Activated naive CD4-positive, alpha-beta T cell treated with anti-CD3 and anti-CD28 coated beads for 36 hours (primary cell): ENCODE results near the gene WASF2. TPM values are rescaled to one million over a fixed set of nuclear protein-coding genes. Genes with fewer than 3 reads are reported as not detected.
A peak's percentile ranks its signal among the peaks of the same experiment; 100 is the strongest.

Source experiments
- CTCF ChIA-PET: fragments of 350-600 bp; sonication (Branson Sonifier 250); formaldehyde crosslinking; loops from one replicate; lab custom pipeline; 2021; ENCODE audit warnings: antibody characterized with exemption; lab: Charles Lee
- DNase-seq: peaks from one replicate; pipeline ENCODE4 v3.0.0-alpha.2; 2020
- H3K27ac Mint-ChIP-seq: one replicate; pipeline ENCODE4 v1.8.0; 2021; ENCODE audit warnings: mild to moderate bottlenecking, mixed read lengths
- H3K27me3 Mint-ChIP-seq: one replicate; pipeline ENCODE4 v1.8.0; 2021; ENCODE audit warnings: low read depth, mixed read lengths
- H3K36me3 Mint-ChIP-seq: one replicate; pipeline ENCODE4 v1.8.0; 2021; ENCODE audit warnings: low read depth, mixed read lengths
- H3K4me1 Mint-ChIP-seq: one replicate; pipeline ENCODE4 v1.8.0; 2021; ENCODE audit warnings: low read depth, mixed read lengths
- H3K4me3 Mint-ChIP-seq: one replicate; pipeline ENCODE4 v1.8.0; 2021; ENCODE audit warnings: mild to moderate bottlenecking, moderate library complexity, mixed read lengths
- H3K9me3 Mint-ChIP-seq: one replicate; pipeline ENCODE4 v1.8.0; 2021; ENCODE audit warnings: mixed read lengths
- intact Hi-C: fragments of 100-400 bp; cut with micrococcal nuclease; formaldehyde crosslinking; loops from one replicate; pipeline ENCODE4 v1.15.1; 2023
- total RNA-seq, 2 experiments: library from RNA; stranded (reverse); gene quantifications; one replicate each; pipeline ENCODE4 v1.2.3, GENCODE V29; 2021

WASF2 gene
- total RNA-seq, 2 experiments from 2014 or later: 105 to 106 TPM

DNA sequence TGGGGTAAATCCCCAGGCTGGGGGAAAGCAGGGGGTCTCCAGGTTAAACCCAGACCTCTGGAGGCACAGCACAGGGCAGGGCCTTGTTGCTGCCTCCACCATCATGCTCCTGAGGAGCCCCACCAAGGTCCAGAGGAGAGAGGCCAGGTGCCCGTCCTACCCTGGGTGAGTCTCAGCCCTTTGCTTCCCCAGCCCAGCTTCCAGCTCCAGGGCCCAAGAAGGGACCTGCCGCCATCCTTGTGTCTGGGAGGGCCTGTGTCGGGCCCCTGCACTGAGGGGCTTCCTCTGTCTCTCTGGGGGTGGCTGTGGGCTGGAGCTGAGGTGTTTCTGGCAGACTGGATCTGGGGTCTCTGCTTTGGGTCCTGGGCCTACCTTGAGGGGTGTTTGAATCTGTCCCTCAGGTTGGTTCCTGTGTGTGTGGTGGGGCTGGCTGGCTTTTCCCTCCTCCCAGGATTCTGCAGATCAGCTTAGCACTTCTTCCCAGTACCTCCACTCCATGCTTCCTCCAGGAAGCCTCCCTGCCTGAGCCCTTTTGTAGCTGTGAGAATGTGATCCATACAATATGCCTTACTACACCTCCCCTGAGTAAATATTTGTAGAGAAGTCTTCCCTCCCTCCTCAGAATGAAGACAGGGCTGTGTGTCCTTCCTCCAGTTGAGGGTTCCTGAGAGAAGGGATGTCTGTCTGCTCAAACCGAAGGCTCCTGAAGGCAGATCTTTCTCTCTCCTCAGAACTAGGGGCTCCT lies 91.4 kb downstream of the WASF2 start:
- H3K9me3 Mint-ChIP-seq: no peaks in the 10 kb centered on the region
- H3K4me3 Mint-ChIP-seq: no peak overlapping the region
- no peaks in the 10 kb centered on the region for H3K27me3 Mint-ChIP-seq
- H3K36me3 Mint-ChIP-seq: no peaks in the 10 kb centered on the region
- peaks cover 16% of the 10 kb centered on the region for H3K4me1 Mint-ChIP-seq
- no peak for DNase-seq
- CTCF ChIA-PET: interaction anchor here (1.2 to 7.7 kb wide), 13 partner anchors 11 to 264 kb away, joined by 3 to 176 read pairs (median 6); no protein-coding TSS in a partner anchor
- intact Hi-C loops: no loop called here
- H3K27ac Mint-ChIP-seq: no peak overlapping the region

DNA sequence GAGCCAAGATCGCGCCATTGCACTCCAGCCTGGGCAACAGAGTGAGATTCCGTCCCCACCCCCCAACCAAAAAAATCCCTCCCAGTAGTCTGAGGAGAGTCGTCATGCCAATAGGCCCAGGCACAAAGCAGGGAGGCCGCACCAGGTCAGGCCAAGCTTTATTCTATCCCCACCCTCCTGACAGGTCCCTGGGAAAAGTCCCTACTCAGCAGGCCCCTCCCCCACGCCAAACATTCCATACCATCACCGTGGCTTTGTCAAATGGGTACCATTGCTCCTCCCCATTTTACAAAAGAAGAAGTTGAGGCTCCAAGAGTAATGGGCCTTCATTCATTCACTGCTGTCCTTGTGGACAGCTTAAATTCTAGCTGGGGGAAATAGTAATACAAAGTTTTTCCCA lies 92.2 kb downstream of the WASF2 start:
- CTCF ChIA-PET: interaction anchor here (0.8 to 7.7 kb wide), 12 partner anchors 38 to 265 kb away, joined by 3 to 176 read pairs (median 6); partner anchors contain the start of gene SYTL1
- Mint-ChIP-seq H3K36me3 (no peaks in the 10 kb centered on the region), H3K4me3 (no peak overlapping the region), H3K4me1 (peaks cover 10% of the 10 kb centered on the region), H3K27me3 (no peaks in the 10 kb centered on the region), H3K27ac (no peak overlapping the region), H3K9me3 (no peaks in the 10 kb centered on the region)
- DNase-seq: no peak
- intact Hi-C loops: no loop called here

DNA sequence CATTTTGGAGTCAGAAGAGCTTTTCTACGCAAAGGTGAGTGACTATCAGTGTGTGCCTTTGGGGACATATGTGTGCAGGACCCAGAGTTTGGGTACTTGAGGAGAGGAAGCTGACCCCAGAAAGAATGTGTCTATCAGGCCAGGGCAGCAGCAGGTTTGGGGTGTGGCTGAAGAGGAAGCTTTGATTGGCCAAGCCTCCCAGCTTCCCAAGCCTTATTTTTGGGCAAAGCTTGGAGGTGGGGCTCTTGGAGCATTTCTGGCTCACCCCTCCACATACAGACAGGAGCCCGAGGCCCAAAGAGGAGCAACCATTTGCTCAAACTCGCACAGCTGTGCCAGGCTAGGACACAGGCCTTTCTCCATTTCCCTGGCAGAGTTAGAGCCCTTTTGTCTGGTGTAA lies 92.9 kb downstream of the WASF2 start:
- H3K9me3 Mint-ChIP-seq: no peaks in the 10 kb centered on the region
- H3K36me3 Mint-ChIP-seq: no peaks in the 10 kb centered on the region
- CTCF ChIA-PET: interaction anchor here (0.6 to 7.7 kb wide), 13 partner anchors 31 to 266 kb away, joined by 3 to 176 read pairs (median 6); partner anchors contain the start of genes MAP3K6 and SYTL1
- no peak overlapping the region for H3K4me3 Mint-ChIP-seq
- intact Hi-C loops: no loop called here
- DNase-seq: no peak
- H3K27me3 Mint-ChIP-seq: no peaks in the 10 kb centered on the region
- peaks cover 9% of the 10 kb centered on the region for H3K4me1 Mint-ChIP-seq
- no peak overlapping the region for H3K27ac Mint-ChIP-seq

GRCh38 chr1:27395441-27396195 lies 94.3 kb downstream of the WASF2 start:
- peaks cover 16% of the 10 kb centered on the region for H3K4me1 Mint-ChIP-seq
- no peak overlapping the region for H3K27ac Mint-ChIP-seq
- CTCF ChIA-PET: interaction anchor here (0.6 to 7.7 kb wide), 21 partner anchors 13 to 267 kb away, joined by 3 to 176 read pairs (median 6); no protein-coding TSS in a partner anchor
- H3K27me3 Mint-ChIP-seq: no peaks in the 10 kb centered on the region
- intact Hi-C loops: loop anchor here (1.0 to 2.0 kb wide), 3 partner anchors 38 to 351 kb away; no protein-coding TSS in a partner anchor
- DNase-seq: peak; percentile 89
- H3K36me3 Mint-ChIP-seq: no peaks in the 10 kb centered on the region
- no peaks in the 10 kb centered on the region for H3K9me3 Mint-ChIP-seq
- H3K4me3 Mint-ChIP-seq: no peak overlapping the region

DNA sequence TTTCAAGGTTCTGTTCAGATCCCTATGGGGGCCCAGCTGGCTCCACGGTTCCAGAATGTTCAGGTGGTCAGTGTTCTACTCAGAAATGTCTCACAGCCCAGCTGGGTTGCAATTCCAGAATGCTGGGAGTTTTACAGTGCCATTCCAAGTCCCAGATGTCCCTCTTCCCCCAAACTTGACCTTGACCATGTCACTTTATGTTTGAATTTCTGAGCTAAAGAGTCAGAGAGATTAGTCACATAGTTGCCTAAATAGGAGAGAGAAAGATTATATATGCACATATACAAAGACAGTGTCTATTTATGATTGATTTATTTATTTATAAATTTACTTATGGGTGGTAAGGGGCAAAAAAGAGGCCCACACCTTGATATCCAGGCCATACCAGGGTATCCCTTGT lies 95.0 kb downstream of the WASF2 start:
- no peaks in the 10 kb centered on the region for H3K36me3 Mint-ChIP-seq
- CTCF ChIA-PET: interaction anchor here (0.6 to 7.7 kb wide), 21 partner anchors 12 to 507 kb away, joined by 3 to 176 read pairs (median 5); no protein-coding TSS in a partner anchor
- H3K4me3 Mint-ChIP-seq: no peak overlapping the region
- H3K27me3 Mint-ChIP-seq: no peaks in the 10 kb centered on the region
- H3K9me3 Mint-ChIP-seq: no peaks in the 10 kb centered on the region
- H3K4me1 Mint-ChIP-seq: peaks cover 16% of the 10 kb centered on the region
- H3K27ac Mint-ChIP-seq: no peak overlapping the region
- intact Hi-C loops: loop anchor here (1.0 to 2.0 kb wide), 3 partner anchors 38 to 350 kb away; no protein-coding TSS in a partner anchor
- no peak for DNase-seq

DNA sequence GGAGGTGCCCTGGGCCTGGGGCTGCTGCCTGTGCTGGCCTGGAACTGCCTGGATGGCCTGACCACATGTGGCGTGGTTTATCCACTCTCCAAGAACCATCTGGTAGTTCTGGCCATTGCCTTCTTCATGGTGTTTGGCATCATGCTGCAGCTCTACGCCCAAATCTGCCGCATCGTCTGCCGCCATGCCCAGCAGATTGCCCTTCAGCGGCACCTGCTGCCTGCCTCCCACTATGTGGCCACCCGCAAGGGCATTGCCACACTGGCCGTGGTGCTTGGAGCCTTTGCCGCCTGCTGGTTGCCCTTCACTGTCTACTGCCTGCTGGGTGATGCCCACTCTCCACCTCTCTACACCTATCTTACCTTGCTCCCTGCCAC lies 95.7 kb downstream of the WASF2 start:
- H3K27ac Mint-ChIP-seq: no peak overlapping the region
- no peaks in the 10 kb centered on the region for H3K27me3 Mint-ChIP-seq
- intact Hi-C loops: loop anchor here (2.0 kb wide), 1 partner anchor 349 kb away; no protein-coding TSS in a partner anchor
- no peaks in the 10 kb centered on the region for H3K36me3 Mint-ChIP-seq
- no peaks in the 10 kb centered on the region for H3K9me3 Mint-ChIP-seq
- H3K4me3 Mint-ChIP-seq: peak overlapping the region; percentile 19
- CTCF ChIA-PET: interaction anchor here (0.6 to 7.7 kb wide), 13 partner anchors 17 to 507 kb away, joined by 3 to 176 read pairs (median 7); no protein-coding TSS in a partner anchor
- DNase-seq: no peak
- peaks cover 16% of the 10 kb centered on the region for H3K4me1 Mint-ChIP-seq

DNA sequence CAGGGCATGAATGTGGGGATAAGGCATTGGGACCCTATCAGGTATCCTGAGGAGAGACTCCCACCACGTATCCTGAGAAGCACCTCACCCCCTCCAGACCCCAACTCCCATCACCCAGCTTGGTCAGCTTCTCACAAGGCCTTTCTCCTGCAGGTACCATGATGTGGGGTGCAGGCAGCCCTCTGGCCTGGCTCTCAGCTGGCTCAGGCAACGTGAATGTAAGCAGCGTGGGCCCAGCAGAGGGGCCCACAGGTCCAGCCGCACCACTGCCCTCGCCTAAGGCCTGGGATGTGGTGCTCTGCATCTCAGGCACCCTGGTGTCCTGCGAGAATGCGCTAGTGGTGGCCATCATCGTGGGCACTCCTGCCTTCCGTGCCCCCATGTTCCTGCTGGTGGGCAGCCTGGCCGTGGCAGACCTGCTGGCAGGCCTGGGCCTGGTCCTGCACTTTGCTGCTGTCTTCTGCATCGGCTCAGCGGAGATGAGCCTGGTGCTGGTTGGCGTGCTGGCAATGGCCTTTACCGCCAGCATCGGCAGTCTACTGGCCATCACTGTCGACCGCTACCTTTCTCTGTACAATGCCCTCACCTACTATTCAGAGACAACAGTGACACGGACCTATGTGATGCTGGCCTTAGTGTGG lies 96.2 kb downstream of the WASF2 start:
- Mint-ChIP-seq H3K4me1 (peaks cover 16% of the 10 kb centered on the region), H3K4me3 (peak overlapping the region; percentile 78), H3K27me3 (no peaks in the 10 kb centered on the region), H3K36me3 (no peaks in the 10 kb centered on the region), H3K27ac (no peak overlapping the region), H3K9me3 (no peaks in the 10 kb centered on the region)
- CTCF ChIA-PET: interaction anchor here (0.6 to 7.7 kb wide), 7 partner anchors 8 to 208 kb away, joined by 3 to 176 read pairs (median 4); no protein-coding TSS in a partner anchor
- intact Hi-C loops: loop anchor here (2.0 kb wide), 1 partner anchor 349 kb away; no protein-coding TSS in a partner anchor
- no peak for DNase-seq

DNA sequence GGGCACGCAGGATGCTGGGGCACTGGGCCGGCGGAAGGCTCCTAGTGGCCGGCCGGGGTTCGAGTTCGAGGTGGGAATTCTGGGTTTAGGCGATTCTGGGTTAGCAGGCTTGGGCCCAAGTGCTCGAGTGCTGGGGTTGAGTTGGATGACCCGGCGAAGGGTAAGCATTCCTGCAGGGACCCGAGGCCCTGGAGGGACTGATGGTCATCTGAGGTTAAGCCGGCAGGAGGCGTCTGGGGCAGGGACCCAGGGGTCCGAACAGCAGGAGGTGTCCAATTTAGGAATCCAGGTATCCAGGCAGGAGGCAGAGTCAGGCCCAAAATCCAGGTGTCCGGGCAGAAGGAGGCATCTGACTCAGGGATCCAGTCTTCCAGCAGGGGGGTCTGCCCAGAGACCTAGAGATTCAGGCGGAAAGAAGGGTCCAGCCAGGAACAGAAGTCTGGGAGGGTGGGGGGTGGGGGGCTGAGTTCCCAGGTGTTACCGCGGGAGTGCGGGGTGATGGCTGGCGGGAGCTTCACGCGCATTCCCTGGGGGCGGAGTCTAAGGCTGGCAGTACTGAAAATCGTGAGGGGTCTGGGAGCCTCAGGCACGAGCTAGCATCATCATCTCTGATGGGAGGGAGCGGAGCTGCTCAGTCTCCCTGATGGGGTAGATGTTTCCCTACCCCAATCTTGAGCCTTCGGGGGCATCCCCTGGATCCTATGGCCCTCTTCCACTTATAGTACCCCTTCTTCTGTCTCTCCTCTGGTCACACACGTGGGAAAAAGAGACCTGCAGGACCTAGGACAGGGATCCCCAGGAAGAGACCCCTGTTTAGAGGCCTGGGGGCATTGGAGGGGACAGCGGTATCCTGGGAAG lies 97.0 kb downstream of the WASF2 start:
- H3K4me1 Mint-ChIP-seq: peaks cover 19% of the 10 kb centered on the region
- H3K9me3 Mint-ChIP-seq: no peaks in the 10 kb centered on the region
- intact Hi-C loops: loop anchor here (1.0 kb wide), 3 partner anchors 71 to 267 kb away; partner anchors contain the start of genes AHDC1 and TMEM222
- no peak overlapping the region for H3K27ac Mint-ChIP-seq
- no peaks in the 10 kb centered on the region for H3K36me3 Mint-ChIP-seq
- CTCF ChIA-PET: interaction anchor here (0.7 to 7.7 kb wide), 5 partner anchors 9 to 209 kb away, joined by 3 to 176 read pairs (median 3); no protein-coding TSS in a partner anchor
- peak overlapping the region; percentile 78 for H3K4me3 Mint-ChIP-seq
- no peaks in the 10 kb centered on the region for H3K27me3 Mint-ChIP-seq
- no peak for DNase-seq

DNA sequence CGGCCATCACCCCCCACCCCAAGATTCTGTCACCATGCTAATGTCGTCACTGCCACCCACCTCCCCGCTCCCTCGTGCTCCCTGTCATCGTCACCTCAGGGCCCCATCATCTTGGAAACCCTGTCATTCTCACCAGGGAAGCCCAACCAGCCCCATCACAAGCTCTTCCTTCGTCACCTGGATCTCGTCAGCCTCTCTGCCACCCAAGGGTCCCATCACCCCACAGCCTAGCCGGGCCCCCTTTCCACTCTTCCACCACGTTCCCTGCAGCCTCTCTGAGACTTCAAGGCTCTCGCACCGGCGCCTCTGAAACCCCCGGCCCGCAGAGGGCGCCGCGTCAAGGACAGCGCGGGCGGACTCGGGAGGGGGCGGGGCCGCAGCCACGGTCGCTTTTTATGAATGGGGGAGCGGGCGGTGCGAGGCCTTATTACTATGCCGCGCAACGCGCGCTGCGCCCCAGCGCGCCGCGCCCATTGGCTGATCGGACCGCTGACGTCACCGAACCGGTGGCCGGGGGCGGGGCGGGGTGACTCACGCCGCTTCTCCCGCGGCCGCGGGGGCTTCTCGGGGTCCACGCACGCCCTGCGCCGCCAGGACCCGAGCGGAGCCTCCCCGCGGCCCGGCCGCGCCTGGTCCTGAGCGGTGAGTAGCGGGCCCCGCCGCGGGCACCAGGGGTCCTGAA lies 97.7 kb downstream of the WASF2 start, which contains the start of gene GPR3:
Gene GPR3 (plus strand): TSS at position 527 of the 682 bp plus-strand sequence. CDS start 1,177 bp downstream, outside the sequence.
- Mint-ChIP-seq H3K27ac (peak within 1 kb of the TSS; percentile 75), H3K36me3 (no peaks in the 10 kb centered on the region), H3K4me3 (peak within 1 kb of the TSS; percentile 95), H3K27me3 (no peaks in the 10 kb centered on the region), H3K9me3 (no peaks in the 10 kb centered on the region), H3K4me1 (peaks cover 19% of the 10 kb centered on the region)
- intact Hi-C loops: loop anchor here (1.0 kb wide), 3 partner anchors 70 to 268 kb away; partner anchors contain the start of genes AHDC1 and TMEM222
- peak; percentile 95 for DNase-seq
- CTCF ChIA-PET: interaction anchor here (0.9 to 3.2 kb wide), 10 partner anchors 14 to 346 kb away, joined by 3 to 63 read pairs (median 7); no protein-coding TSS in a partner anchor

- Mint-ChIP-seq H3K36me3 (no peaks in the 10 kb centered on the region), H3K27me3 (no peaks in the 10 kb centered on the region), H3K4me3 (peak overlapping the region; percentile 95), H3K27ac (peak overlapping the region; percentile 75), H3K4me1 (peaks cover 19% of the 10 kb centered on the region), H3K9me3 (no peaks in the 10 kb centered on the region)
- intact Hi-C loops: loop anchor here (1.0 kb wide), 3 partner anchors 69 to 269 kb away; partner anchors contain the start of genes AHDC1 and TMEM222
- DNase-seq: peak; percentile 59
- CTCF ChIA-PET: interaction anchor here (0.9 to 3.2 kb wide), 11 partner anchors 14 to 346 kb away, joined by 3 to 63 read pairs (median 7); no protein-coding TSS in a partner anchor
Observed at GRCh38 chr1:27391511-27392095, 98.4 kb downstream of the WASF2 start.
